ENCODE measurements around the gene FAM217A. TPM values are rescaled to one million over a fixed set of nuclear protein-coding genes. Genes with fewer than 3 reads are reported as not detected.
"Not testable (repeated sequence)": the region's sequence is repeated elsewhere in the genome, so short reads cannot be mapped to it uniquely, and the experiment has no call there.

The FAM217A gene
- total RNA-seq, 4 donors from 2014 or later = not detected

GRCh38 chr6:4102687-4103244 is 23.8 kb upstream of the FAM217A start:
- H3K4me3 ChIP-seq = no peak overlapping the region
- DNase-seq (ENCODE audit: extremely low spot score) = no peak
- no peaks in the 10 kb centered on the region for H3K36me3 ChIP-seq
- intact Hi-C loops (cut with DNase I) = no loop called here
- H3K27ac ChIP-seq (replicated peaks in 1 of 4) = no peak overlapping the region
- WGBS = 78% methylated on average over 6 of the region's 6 CpGs
- TF ChIP-seq EP300 (IDR thresholded peaks at IDR 0.05) = no peak
- no peak for TF ChIP-seq POLR2A (IDR thresholded peaks at IDR 0.05; ENCODE audit: low read depth)
- no peak for TF ChIP-seq POLR2AphosphoS5 (IDR thresholded peaks at IDR 0.05)
- TF ChIP-seq CTCF (IDR thresholded peaks at IDR 0.05) = no peak
- no peaks in the 10 kb centered on the region for H3K9me3 ChIP-seq
- no peaks in the 10 kb centered on the region for H3K4me1 ChIP-seq
- H3K27me3 ChIP-seq = no peaks in the 10 kb centered on the region

GRCh38 chr6:4101298-4101697 is 22.4 kb upstream of the FAM217A start:
- Histone ChIP-seq H3K27ac (replicated peaks in 1 of 4) (no peak overlapping the region), H3K9me3 (no peaks in the 10 kb centered on the region), H3K36me3 (no peaks in the 10 kb centered on the region), H3K4me1 (no peaks in the 10 kb centered on the region), H3K27me3 (no peaks in the 10 kb centered on the region), H3K4me3 (no peak overlapping the region)
- DNase-seq (ENCODE audit: extremely low spot score) = no peak
- TF ChIP-seq CTCF (IDR thresholded peaks at IDR 0.05) = no peak
- TF ChIP-seq EP300 (IDR thresholded peaks at IDR 0.05) = no peak
- no peak for TF ChIP-seq POLR2AphosphoS5 (IDR thresholded peaks at IDR 0.05)
- TF ChIP-seq POLR2A (IDR thresholded peaks at IDR 0.05; ENCODE audit: low read depth) = no peak
- 79% methylated on average over 3 of the region's 3 CpGs for WGBS
- intact Hi-C loops (cut with DNase I) = no loop called here

GRCh38 chr6:4100655-4101054 is 21.7 kb upstream of the FAM217A start:
- Histone ChIP-seq H3K9me3 (no peaks in the 10 kb centered on the region), H3K4me1 (no peaks in the 10 kb centered on the region), H3K4me3 (no peak overlapping the region), H3K27me3 (no peaks in the 10 kb centered on the region), H3K27ac (replicated peaks in 1 of 4) (no peak overlapping the region), H3K36me3 (no peaks in the 10 kb centered on the region)
- WGBS = 77% methylated on average over 5 of the region's 5 CpGs
- no peak for TF ChIP-seq POLR2AphosphoS5 (IDR thresholded peaks at IDR 0.05)
- no peak for TF ChIP-seq EP300 (IDR thresholded peaks at IDR 0.05)
- intact Hi-C loops (cut with DNase I) = no loop called here
- DNase-seq (ENCODE audit: extremely low spot score) = no peak

- no peaks in the 10 kb centered on the region for H3K27me3 ChIP-seq
- no peak overlapping the region for H3K27ac ChIP-seq (replicated peaks in 1 of 4)
- H3K9me3 ChIP-seq = no peaks in the 10 kb centered on the region
- no peak for DNase-seq (ENCODE audit: extremely low spot score)
- no peaks in the 10 kb centered on the region for H3K4me1 ChIP-seq
- H3K36me3 ChIP-seq = no peaks in the 10 kb centered on the region
- 80% methylated on average over 1 of the region's 1 CpG for WGBS
- H3K4me3 ChIP-seq = no peak overlapping the region
- TF ChIP-seq POLR2AphosphoS5 (IDR thresholded peaks at IDR 0.05) = no peak
- TF ChIP-seq CTCF (IDR thresholded peaks at IDR 0.05) = no peak
- TF ChIP-seq POLR2A (IDR thresholded peaks at IDR 0.05; ENCODE audit: low read depth) = no peak
- intact Hi-C loops (cut with DNase I) = no loop called here
Observed at GRCh38 chr6:4093288-4093687, 14.4 kb upstream of the FAM217A start.

GRCh38 chr6:4091941-4092340 is 13.0 kb upstream of the FAM217A start:
- 93% methylated on average over 7 of the region's 7 CpGs for WGBS
- H3K4me1 ChIP-seq = no peaks in the 10 kb centered on the region
- DNase-seq (ENCODE audit: extremely low spot score) = no peak
- intact Hi-C loops (cut with DNase I) = no loop called here
- TF ChIP-seq EP300 (IDR thresholded peaks at IDR 0.05) = no peak
- no peak for TF ChIP-seq POLR2A (IDR thresholded peaks at IDR 0.05; ENCODE audit: low read depth)
- TF ChIP-seq POLR2AphosphoS5 (IDR thresholded peaks at IDR 0.05) = no peak
- TF ChIP-seq CTCF (IDR thresholded peaks at IDR 0.05) = no peak
- H3K27ac ChIP-seq (replicated peaks in 1 of 4) = no peak overlapping the region
- no peaks in the 10 kb centered on the region for H3K9me3 ChIP-seq
- no peaks in the 10 kb centered on the region for H3K36me3 ChIP-seq
- H3K4me3 ChIP-seq = no peak overlapping the region
- H3K27me3 ChIP-seq = no peaks in the 10 kb centered on the region

- H3K27me3 ChIP-seq; intact Hi-C loops (cut with DNase I); H3K9me3 ChIP-seq; H3K36me3 ChIP-seq; H3K4me3 ChIP-seq; H3K4me1 ChIP-seq; H3K27ac ChIP-seq (replicated peaks in 1 of 4); DNase-seq (ENCODE audit: extremely low spot score): not testable (repeated sequence)
- WGBS = 95% methylated on average over 11 of the region's 26 CpGs
Observed at GRCh38 chr6:4090043-4090442, 11.1 kb upstream of the FAM217A start.

All from esophagus muscularis mucosa (tissue), 4 donors.